M059J (cell line): ENCODE data around the gene ERBB4. TPM values are rescaled to one million over a fixed set of nuclear protein-coding genes. Genes with fewer than 3 reads are reported as not detected.
A peak's percentile ranks its signal among the peaks of the same experiment; 100 is the strongest.

ENCODE experiments used
- DNase-seq: peaks from one replicate; pipeline ENCODE4 v3.0.0-alpha.2; 2012; ENCODE audit warnings: low read depth
- total RNA-seq: library from RNA; depleted of rRNA; stranded (reverse); fragments of >200 nt; shearing (Covaris generic); gene quantifications from 2 replicates; pipeline ENCODE4 v1.2.3, GENCODE V29; 2014

ERBB4 gene
- total RNA-seq, 1 experiment from 2014 or later = not detected

DNA sequence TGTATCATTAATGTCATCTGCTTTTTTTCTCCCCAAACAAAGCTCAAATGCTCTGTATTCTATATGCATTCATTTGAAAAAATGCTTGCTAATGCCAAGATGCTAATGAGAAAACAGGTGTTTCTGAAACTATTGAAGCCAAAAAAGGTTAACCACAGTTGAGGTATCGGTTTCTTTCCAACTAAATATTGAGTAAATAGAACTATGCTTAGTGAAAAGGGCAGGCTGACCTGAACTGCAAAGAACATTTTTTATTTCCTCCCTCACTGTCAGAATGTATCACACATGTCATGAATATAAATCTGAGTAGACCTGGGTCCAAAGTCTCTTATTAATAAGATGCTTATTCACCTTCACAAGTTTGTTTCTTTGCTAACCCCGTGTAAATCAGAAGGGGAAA, 1115.6 kb downstream of the ERBB4 start:
- DNase-seq = no peak

GRCh38 chr2:211417544-211417943, 1121.1 kb downstream of the ERBB4 start:
- no peak for DNase-seq

DNA sequence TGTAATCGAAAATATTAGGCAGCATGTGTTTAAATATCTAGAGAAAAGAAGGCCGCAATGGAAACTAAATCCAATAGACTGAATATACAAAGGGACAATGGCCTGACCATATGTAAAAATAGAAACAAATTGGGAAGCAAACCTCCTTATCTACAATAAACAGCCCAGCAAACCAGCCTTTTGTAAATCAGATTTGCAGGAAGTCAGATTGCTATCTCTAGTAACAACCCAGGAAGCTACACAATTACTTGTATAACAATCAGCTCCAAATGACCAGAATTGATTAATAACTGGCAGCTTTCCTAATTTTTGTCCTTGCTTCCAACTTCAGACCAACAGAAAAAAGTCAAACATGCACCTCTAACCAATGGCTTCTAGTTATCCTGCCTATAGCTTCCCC, 1122.2 kb downstream of the ERBB4 start:
- no peak for DNase-seq

- DNase-seq = no peak
Measured at GRCh38 chr2:211413746-211414145, 1124.9 kb downstream of the ERBB4 start.

DNA sequence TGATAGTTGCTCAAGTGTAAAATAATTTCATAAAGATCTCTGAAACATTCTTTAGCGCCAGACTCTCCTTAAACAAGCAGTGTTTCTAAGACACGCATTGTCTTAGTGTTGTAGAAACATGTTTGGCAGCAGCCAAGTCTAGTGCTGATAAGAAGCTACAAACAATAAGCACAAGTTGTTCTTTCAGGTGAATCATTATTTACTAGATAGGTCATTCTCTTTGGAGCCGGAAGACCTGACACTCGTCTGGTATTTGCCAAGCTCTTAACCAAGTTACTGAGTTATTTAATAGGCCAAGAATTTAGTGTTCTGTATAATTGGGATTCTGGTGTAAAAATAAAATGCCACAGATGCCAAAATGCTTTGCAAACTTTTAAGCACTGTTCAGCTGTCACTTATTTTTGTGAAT, 1130.1 kb downstream of the ERBB4 start:
- peak; percentile 72 for DNase-seq

GRCh38 chr2:211407076-211407475, 1131.5 kb downstream of the ERBB4 start:
- peak; percentile 11 for DNase-seq

DNA sequence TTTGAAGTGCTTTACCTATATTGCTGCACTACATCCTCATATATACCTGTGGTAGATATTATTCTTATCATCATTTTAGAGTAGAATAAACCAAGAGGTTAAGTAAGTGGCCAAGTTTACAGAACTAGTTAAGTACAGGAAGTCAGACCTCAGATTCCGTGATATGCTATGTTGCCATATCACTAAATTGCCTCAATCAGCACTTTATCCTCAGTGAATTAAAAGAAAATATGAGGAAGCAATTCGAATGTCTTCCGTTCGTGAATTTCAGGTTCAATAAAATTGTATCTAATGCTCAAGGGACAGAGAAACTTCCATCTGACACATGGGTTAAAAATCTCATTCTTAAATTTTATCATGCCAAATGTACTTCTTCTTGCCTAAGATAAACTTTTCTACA, 1133.6 kb downstream of the ERBB4 start:
- no peak for DNase-seq

GRCh38 chr2:211404098-211404497, 1134.5 kb downstream of the ERBB4 start:
- no peak for DNase-seq

DNA sequence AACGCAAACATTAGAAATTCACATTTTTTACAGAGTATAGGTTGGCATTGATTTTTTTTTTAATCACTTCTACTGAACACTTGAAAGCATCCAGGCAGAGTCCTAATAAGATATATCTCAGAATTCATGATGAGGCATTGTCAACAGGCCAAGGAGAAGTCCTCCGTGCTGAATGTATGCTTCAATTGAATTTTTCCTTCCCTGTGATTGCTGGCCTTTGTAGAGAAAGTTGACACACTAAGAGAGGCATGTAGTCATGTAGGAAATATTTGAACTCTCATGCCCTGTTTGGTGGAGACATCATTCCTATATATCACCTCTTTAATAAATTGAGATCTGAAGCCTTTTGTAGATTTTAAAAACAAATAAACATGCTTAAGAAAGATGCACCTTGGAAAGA, 1137.3 kb downstream of the ERBB4 start:
- DNase-seq = peak; percentile 15

- DNase-seq = no peak
Measured at GRCh38 chr2:211397764-211398163, 1140.8 kb downstream of the ERBB4 start.

- no peak for DNase-seq
Measured at GRCh38 chr2:211396815-211397214, 1141.8 kb downstream of the ERBB4 start.

DNA sequence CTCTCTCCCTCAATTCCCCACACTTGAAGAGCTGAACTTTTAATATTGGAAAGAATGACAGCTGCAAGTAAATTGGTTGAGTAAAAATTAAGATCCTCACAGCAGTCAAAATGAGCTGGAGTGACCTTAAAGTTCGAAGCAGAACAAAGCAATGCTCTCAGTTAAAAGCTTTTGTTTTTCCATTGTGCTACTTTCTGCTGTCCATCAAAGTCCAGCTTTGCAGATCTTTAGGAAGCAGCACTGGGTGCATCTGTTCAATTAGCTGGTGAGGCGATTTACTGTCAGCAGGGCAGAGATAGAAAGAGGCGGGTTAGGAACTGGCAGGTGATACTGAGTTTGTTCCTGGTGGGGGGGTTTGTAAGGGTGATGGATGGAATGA, 1147.4 kb downstream of the ERBB4 start:
- no peak for DNase-seq

DNA sequence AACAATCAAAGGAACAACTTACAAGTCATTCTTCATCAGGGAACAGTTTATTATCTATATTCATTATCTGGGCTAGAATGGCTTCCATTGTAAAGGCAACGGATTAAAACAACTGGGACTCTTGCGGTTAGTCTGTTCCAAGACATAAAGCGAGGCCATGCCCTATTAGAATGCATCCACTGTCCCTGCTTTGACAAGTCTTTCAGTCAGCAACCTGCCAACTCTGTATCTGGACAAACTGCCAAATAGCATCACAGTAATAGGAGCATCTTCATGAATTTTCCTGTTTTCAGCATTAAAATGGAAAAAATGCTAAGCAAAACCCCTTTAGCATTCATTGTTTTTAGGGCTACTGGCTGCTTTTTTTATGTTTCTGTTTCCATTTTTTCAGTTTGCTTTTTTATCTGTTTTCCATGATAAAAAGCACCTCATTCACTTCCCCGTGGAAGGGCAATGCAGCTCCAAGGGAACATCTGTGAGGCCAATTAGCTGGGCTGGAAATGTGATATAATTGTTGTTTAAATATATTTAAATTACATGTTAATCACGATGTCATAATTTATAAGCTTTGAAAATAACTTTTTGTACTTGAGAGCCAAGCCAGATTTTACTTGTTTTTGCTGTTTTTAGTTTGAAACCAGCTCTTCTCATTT, 1147.9 kb downstream of the ERBB4 start:
- DNase-seq = no peak

GRCh38 chr2:211387734-211388133, 1150.9 kb downstream of the ERBB4 start:
- no peak for DNase-seq

- DNase-seq = no peak
Measured at GRCh38 chr2:211380041-211380440, 1158.6 kb downstream of the ERBB4 start.

DNA sequence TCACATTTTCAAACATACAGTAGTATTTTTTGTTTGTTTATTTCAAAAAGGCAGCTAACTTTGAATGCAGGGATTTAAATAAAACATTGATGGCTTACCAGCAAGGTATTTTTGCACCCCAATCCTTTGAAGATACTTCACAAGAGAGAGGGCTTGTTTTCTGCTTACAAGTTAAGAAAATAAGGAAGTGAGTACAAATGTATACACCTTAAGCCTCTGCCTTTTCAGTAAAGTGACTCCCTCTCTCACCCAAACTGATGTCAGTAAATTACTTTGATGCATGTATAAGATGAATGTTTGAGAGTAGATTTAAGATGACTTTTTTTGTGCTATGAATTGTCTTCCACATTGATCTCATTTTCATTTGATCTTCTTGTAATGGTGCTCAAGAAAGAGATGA, 1162.2 kb downstream of the ERBB4 start:
- no peak for DNase-seq

- no peak for DNase-seq
Measured at GRCh38 chr2:211373203-211373602, 1165.4 kb downstream of the ERBB4 start.

- no peak for DNase-seq
Measured at GRCh38 chr2:211371465-211371864, 1167.1 kb downstream of the ERBB4 start.

GRCh38 chr2:211368467-211368866, 1170.1 kb downstream of the ERBB4 start:
- DNase-seq = no peak

GRCh38 chr2:211367711-211368110, 1170.9 kb downstream of the ERBB4 start:
- peak; percentile 61 for DNase-seq

- DNase-seq = no peak
Measured at GRCh38 chr2:211367293-211367692, 1171.3 kb downstream of the ERBB4 start.

DNA sequence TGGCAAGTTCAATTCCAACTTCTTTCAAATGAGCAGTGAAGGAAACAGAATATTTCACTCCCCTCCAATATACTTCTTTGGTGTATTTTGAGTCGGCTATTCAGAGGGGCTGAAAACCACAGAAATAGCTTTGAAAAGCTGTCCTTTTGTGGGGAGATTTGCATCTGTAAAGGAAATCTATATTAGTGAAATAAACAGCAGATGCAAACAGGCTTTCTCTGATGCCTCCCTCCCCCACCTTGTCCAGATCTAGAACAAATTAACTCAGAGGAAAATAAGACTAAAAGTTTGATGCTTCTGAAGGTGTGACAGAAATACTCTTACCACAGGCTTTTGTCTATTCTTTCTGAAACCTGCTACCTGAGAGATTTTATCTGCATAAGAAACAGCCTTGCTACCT, 1173.7 kb downstream of the ERBB4 start:
- DNase-seq = no peak

DNA sequence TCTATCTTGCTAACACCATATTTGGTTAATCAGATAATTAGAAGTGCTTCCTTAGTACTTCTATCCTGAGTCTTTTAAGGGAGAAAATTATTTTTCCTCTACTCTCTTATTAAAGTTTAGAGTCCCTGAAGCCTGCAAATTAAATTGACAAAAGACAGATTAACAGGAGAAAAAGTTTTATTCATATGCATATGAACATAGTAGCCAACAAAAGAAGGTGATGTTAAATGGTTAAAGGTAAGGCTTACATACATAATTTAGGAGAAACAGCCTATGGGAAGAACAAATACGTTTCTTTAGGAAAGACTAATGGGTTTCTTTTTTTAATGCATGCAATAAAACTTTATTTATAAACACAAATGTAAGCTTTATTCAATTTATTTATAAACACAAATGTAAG, 1177.2 kb downstream of the ERBB4 start:
- no peak for DNase-seq

DNA sequence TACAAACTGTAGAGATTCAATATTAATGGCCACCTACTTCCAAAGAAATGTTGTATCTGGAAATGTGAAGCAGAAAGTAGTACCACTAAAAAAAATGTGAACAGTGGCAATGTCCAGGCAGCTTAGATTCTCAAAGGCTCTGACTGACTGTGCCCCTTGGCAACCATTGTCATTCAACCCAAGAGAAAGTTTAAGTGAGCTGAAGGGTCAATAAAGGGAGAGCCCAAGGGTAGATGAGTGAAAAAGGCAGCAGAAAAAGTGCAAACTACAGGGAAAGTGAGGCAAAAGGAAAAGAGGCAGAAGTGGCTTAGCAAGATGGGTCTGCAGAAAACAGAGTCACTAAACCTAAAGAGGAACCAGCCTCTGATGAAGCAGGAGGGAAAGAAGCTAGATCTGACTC, 1179.3 kb downstream of the ERBB4 start:
- no peak for DNase-seq
